ENCODE results near the gene CTDP1.

GRCh38 chr18:79766308-79766707, 86.7 kb downstream of the CTDP1 start:
- TF ChIP-seq CTCF (IDR thresholded peaks at IDR 0.05 in 2 of 3, conservative IDR thresholded peaks at IDR 0.05 in 1 of 3; ENCODE audit: borderline replicate concordance in 1 of 3, insufficient read depth in 1 of 3, low read depth in 2 of 3, low read length in 2 of 3), result no peak
- TF ChIP-seq TCF7L2 (IDR thresholded peaks at IDR 0.05; ENCODE audit: borderline replicate concordance, extremely low read depth, insufficient read depth, insufficient read length), result no peak
